HFF-Myc (cell line): Measurements from ENCODE around the gene ITM2A.

ENCODE experiments used
- DNase-seq: peaks from one replicate; pipeline ENCODE4 v3.0.0-alpha.2; 2011; ENCODE audit warnings: low read depth; ENCODE audit errors: extremely low read depth
- H3K4me3 ChIP-seq: replicated peaks from 2 replicates; pipeline ENCODE4 v1.5.1; 2011; ENCODE audit warnings: low read depth, mild to moderate bottlenecking, control low read depth, low read length
- TF ChIP-seq, protein P1 (sequence below): IDR thresholded peaks from 2 replicates; pipeline ENCODE4 v1.5.1; 2012; ENCODE audit warnings: mild to moderate bottlenecking, low read depth, low read length, control low read depth; ENCODE audit errors: missing control alignments

Gene ITM2A

DNA sequence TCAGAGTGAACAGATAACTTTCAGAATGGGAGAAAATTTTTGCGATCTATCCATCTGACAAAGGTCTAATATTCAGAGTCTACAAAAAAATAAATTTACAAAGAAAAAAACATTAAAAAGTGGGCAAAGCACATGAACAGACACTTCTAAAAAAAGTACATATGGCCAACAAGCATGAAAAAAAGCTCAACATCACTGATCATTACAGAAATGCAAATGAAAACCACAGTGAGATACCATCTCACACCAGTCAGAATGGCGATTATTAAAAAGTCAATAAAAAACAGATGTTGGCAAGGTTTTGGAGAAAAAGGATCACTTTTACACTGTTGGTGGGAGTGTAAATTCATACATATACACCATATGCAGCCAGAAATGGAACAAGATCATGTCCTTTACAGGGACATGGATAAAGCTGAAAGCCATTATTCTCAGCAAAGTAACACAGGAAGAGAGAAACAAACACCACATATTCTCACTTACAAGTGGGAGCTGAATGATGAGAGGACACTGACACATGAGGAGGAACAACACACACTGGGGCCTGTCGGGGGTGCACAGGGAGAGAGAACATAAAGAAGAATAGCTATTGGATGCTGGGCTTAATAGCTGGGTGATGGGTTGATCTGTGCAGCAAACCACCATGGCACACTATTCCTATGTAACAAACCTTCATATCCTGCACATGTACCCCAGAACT is 41.6 kb upstream of the ITM2A start:
- H3K4me3 ChIP-seq: no peak overlapping the region
- no peak for DNase-seq
- TF ChIP-seq, protein P1, sequence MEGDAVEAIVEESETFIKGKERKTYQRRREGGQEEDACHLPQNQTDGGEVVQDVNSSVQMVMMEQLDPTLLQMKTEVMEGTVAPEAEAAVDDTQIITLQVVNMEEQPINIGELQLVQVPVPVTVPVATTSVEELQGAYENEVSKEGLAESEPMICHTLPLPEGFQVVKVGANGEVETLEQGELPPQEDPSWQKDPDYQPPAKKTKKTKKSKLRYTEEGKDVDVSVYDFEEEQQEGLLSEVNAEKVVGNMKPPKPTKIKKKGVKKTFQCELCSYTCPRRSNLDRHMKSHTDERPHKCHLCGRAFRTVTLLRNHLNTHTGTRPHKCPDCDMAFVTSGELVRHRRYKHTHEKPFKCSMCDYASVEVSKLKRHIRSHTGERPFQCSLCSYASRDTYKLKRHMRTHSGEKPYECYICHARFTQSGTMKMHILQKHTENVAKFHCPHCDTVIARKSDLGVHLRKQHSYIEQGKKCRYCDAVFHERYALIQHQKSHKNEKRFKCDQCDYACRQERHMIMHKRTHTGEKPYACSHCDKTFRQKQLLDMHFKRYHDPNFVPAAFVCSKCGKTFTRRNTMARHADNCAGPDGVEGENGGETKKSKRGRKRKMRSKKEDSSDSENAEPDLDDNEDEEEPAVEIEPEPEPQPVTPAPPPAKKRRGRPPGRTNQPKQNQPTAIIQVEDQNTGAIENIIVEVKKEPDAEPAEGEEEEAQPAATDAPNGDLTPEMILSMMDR: no peak

DNA sequence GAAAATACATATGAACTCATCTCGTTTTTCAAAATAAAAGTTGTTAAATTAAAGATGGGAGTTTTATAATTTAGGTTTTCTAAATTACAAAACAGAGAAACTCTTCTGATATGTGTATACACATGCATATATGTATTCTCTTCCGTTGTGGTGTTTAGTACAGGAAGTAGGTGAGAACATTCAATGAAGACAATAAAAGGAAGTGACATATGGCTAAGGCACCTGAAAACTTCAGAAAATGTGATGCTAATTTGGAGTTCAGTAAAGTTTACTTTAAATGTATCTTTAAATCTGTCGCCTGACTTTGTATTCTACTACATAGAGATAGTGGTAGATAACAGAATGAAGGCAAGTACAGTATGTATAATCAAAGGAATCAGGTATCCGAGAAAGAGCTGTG is 33.5 kb upstream of the ITM2A start:
- TF ChIP-seq, protein P1: no peak
- no peak overlapping the region for H3K4me3 ChIP-seq
- no peak for DNase-seq

DNA sequence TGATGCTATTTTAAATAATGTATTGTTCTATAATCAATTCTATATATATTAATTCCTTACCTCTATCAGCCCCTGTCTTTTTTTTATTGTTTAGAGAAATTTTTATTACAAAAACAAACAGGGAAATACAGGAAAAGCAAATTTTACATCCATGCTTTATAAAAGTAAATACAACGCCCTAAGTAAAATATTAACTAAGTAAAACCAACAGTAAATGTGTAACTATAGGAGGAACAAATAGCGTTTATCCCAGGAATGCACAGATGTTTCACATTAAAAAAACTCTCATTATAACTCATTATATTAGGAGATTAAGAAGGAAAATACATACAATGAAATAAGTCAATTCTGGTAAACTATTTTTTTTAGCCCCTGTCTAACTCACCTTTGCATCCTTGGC is 8.2 kb upstream of the ITM2A start:
- no peak for DNase-seq

DNA sequence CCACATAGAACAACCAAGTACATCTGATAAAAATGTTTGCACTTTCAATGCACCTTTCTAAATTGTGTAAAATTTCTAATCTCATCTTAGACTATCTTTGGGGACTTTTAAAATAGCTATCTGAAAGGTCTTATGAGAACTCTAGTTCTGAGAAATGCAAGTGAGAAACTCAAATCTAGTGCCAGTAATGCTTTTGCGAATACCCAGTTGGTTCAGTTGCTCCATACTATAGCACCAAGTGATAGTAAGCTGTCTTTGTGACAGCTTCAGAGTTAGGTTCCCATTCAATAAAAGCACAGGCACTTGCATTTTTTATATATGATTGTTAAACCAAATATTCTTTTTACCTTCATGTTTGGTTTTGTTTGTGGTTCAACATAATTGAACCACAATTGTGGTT is 4.5 kb upstream of the ITM2A start:
- H3K4me3 ChIP-seq: no peak overlapping the region
- TF ChIP-seq, protein P1: no peak
- DNase-seq: no peak

More for the DNA sequence above, 8.2 kb upstream of the ITM2A start:
- H3K4me3 ChIP-seq: no peak overlapping the region
- TF ChIP-seq, protein P1: no peak

DNA sequence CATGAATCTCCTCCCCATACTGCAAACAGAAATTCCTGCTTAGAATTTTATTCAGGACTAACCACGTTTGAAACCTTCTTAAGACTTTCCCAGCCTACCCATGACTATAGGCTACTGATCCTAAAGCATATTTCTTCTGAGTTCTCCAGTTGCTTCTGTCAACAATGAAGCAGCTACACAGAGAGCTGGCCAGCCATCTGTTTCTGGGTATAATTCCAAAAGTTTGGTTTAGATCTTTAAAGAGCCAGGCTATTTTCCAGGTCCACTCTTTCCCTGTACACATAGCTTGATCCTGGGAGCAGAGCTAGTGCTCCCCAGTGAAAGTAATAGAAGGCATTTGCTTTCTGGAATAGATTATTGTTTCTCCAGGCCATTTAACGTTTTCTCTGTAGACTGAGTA is 4.0 kb upstream of the ITM2A start:
- TF ChIP-seq, protein P1: no peak
- no peak for DNase-seq
- no peak overlapping the region for H3K4me3 ChIP-seq

DNA sequence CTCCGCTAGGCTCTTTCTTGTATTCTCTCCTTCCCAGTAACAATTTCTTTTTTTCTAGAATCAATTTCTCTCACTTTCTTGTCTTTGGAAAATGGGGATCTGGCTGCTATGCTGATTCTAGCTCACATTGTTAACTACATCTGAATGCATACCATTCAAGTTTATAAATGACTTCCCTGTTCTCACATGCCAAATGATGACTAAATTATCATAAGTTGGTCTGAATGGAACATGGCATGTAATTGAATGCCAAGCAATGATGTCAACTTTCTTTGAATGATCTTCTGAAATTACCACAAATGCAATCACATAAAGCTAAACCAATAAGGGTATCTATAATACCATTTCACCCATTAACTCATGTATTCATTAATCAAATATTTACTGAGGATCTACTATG is 2.7 kb upstream of the ITM2A start:
- DNase-seq: no peak
- no peak overlapping the region for H3K4me3 ChIP-seq
- TF ChIP-seq, protein P1: no peak

DNA sequence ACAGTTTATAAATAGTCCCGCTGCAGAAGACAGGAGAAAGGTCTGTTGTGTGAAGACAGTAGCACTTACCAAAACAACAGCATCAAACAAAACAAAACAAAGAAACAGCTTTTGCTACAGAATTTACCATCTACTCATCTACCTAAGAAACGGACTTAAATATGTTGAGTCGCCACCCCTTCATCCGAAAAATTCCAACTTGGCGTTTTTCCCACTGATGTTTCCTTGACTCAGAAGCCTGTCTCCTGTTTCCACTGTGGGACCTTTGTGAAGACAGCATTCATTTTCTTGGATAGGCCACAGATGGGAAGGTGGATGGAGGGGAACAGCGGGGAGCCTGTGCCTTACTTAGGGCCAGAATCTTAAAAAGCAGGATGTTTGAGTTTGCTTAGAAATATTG is 1.3 kb upstream of the ITM2A start:
- H3K4me3 ChIP-seq: no peak overlapping the region
- TF ChIP-seq, protein P1: no peak
- DNase-seq: no peak
